ENCODE measurements around the gene PP2D1. TPM values are rescaled to one million over a fixed set of nuclear protein-coding genes. Genes with fewer than 3 reads are reported as not detected.

Gene PP2D1
- total and polyA plus RNA-seq, 9 of the 15 experiments (the other 6 are each of a cell fraction or from before 2014, with no cell fraction given) = 0.07 to 0.10 TPM; not detected in 7

DNA sequence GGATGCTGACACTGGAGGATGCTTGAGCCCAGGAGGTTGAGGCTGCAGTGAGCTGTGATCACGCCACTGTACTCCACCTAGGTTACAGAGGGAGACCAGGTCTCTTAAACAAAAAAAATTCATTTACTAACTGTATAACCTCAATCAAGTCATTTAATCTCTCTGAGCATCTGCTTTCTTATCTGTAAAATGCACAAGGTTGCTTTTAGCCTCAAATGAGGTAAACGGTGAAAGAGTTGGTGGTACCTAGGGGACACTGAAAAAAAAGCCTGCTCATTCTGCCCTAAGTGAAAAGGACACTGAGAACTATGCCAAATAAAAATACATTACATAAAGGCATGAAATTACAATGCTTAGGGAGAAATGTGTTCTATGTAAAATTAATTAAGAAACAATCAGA is 3.4 kb downstream of the PP2D1 start (continued):
- TF ChIP-seq, protein P1, sequence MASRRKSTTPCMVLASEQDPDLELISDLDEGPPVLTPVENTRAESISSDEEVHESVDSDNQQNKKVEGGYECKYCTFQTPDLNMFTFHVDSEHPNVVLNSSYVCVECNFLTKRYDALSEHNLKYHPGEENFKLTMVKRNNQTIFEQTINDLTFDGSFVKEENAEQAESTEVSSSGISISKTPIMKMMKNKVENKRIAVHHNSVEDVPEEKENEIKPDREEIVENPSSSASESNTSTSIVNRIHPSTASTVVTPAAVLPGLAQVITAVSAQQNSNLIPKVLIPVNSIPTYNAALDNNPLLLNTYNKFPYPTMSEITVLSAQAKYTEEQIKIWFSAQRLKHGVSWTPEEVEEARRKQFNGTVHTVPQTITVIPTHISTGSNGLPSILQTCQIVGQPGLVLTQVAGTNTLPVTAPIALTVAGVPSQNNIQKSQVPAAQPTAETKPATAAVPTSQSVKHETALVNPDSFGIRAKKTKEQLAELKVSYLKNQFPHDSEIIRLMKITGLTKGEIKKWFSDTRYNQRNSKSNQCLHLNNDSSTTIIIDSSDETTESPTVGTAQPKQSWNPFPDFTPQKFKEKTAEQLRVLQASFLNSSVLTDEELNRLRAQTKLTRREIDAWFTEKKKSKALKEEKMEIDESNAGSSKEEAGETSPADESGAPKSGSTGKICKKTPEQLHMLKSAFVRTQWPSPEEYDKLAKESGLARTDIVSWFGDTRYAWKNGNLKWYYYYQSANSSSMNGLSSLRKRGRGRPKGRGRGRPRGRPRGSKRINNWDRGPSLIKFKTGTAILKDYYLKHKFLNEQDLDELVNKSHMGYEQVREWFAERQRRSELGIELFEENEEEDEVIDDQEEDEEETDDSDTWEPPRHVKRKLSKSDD (conservative IDR thresholded peaks at IDR 0.05; ENCODE audit: low read length) = no peak
- TF ChIP-seq CEBPG (CRISPR knock-in tag; IDR thresholded peaks at IDR 0.05) = no peak
- TF ChIP-seq CEBPG (tag; conservative IDR thresholded peaks at IDR 0.05 in 1 of 2, IDR thresholded peaks at IDR 0.05 in 1 of 2) = no peak
- TF ChIP-seq ZKSCAN1 (IDR thresholded peaks at IDR 0.05; ENCODE audit: low read depth, low read length) = no peak

DNA sequence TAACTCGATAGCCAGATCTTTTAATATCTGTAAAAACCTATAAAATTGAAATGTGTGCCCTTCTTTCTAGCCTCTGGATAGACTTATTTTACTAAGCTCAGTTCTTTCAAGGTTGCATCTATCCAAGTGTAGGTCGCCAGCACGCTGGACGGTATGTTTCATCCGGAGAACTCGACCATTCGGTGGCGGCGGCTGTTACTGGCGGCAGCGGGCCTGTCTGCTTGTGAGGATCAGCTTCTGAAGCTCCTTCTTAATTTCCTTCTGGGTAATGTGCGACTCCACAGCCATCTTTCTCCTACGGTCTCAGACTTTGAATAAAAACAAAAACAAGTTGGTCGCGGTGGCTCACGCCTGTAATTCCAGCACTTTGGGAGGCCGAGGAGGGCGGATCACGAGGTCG is 4.1 kb downstream of the PP2D1 start:
- Histone ChIP-seq H3K4me3 (no peak overlapping the region), H3K9ac (ENCODE audit: insufficient read depth in 1 of 2, low read depth in 2 of 2, low read length in 2 of 2) (no peak overlapping the region), H3K9me3 (replicated peaks; ENCODE audit: control insufficient read depth, insufficient read depth, low read depth, low read length) (no peaks in the 10 kb centered on the region), H4K20me1 (replicated peaks; ENCODE audit: control insufficient read depth, insufficient read depth, low read length) (no peaks in the 10 kb centered on the region), H3K4me2 (ENCODE audit: insufficient read depth, low read length) (no peak overlapping the region), H2AFZ (ENCODE audit: low read depth, low read length) (no peak overlapping the region), H3K27me3 (ENCODE audit: control insufficient read depth in 2 of 2, insufficient read depth in 2 of 2, low read length in 2 of 2) (no peaks in the 10 kb centered on the region), H3K36me3 (ENCODE audit: control insufficient read depth, insufficient read depth, low read length) (no peaks in the 10 kb centered on the region), H3K9me1 (ENCODE audit: control insufficient read depth, insufficient read depth, low read length) (no peaks in the 10 kb centered on the region), H3K79me2 (ENCODE audit: control insufficient read depth, insufficient read depth, low read length) (no peaks in the 10 kb centered on the region), H3K4me1 (replicated peaks in 1 of 2; ENCODE audit: control insufficient read depth in 2 of 2, insufficient read depth in 2 of 2, low read length in 2 of 2) (peaks cover 0 to 6% of the 10 kb centered on the region in 2 experiments; a peak in 2 of 5 replicates), H3K27ac (ENCODE audit: extremely low read depth, low read depth, low read length) (no peak overlapping the region)
- ATAC-seq (no peak), FAIRE-seq (no peak), DNase-seq (ENCODE audit: extremely low read depth in 1 of 4, low spot score in 3 of 4) (no peak)
- ChIA-PET POLR2A (interaction anchor here (0.8 to 1.8 kb wide), 3 partner anchors 15 to 22 kb away, joined by 3 to 7 read pairs (median 4); no protein-coding TSS in a partner anchor), CTCF (ENCODE audit: low intra/inter-chr PET ratio) (no interaction called here)
- intact Hi-C loops (cut with micrococcal nuclease) (no loop called here), in situ Hi-C loops (cut with MboI) (no loop called here)
- BruUV-seq (replicated peaks) = no TSS peak
- 95% methylated on average over 20 of the region's 20 CpGs for WGBS (ENCODE audit: insufficient coverage, low coverage, missing lambda C conversion rate)
- no peak for TF ChIP-seq ZNF143 (CRISPR knock-in tag; IDR thresholded peaks at IDR 0.05)
- TF ChIP-seq, protein P2, sequence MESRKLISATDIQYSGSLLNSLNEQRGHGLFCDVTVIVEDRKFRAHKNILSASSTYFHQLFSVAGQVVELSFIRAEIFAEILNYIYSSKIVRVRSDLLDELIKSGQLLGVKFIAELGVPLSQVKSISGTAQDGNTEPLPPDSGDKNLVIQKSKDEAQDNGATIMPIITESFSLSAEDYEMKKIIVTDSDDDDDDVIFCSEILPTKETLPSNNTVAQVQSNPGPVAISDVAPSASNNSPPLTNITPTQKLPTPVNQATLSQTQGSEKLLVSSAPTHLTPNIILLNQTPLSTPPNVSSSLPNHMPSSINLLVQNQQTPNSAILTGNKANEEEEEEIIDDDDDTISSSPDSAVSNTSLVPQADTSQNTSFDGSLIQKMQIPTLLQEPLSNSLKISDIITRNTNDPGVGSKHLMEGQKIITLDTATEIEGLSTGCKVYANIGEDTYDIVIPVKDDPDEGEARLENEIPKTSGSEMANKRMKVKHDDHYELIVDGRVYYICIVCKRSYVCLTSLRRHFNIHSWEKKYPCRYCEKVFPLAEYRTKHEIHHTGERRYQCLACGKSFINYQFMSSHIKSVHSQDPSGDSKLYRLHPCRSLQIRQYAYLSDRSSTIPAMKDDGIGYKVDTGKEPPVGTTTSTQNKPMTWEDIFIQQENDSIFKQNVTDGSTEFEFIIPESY (CRISPR knock-in tag; IDR thresholded peaks at IDR 0.05) = peak; percentile 75

Data from K562 (cell line).